ENCODE measurements around the gene ADAMTSL1. TPM values are rescaled to one million over a fixed set of nuclear protein-coding genes. Genes with fewer than 3 reads are reported as not detected.

ADAMTSL1 gene
- total and polyA plus RNA-seq, 2 donors from 2014 or later: 3.0 to 27.3 TPM

GRCh38 chr9:18783909-18784308 lies 310.0 kb downstream of the ADAMTSL1 start:
- Histone ChIP-seq H3K4me3 (ENCODE audit: low read length in 3 of 3) (no peak overlapping the region), H3K27ac (ENCODE audit: low read depth in 2 of 2, low read length in 2 of 2) (no peak overlapping the region), H3K9me3 (ENCODE audit: control insufficient read depth in 2 of 3, insufficient read depth in 1 of 3, low read length in 3 of 3) (no peaks in the 10 kb centered on the region), H3K27me3 (ENCODE audit: control insufficient read depth, insufficient read depth, low read length) (no peaks in the 10 kb centered on the region), H3K4me1 (ENCODE audit: control insufficient read depth in 2 of 3, insufficient read depth in 2 of 3, low read depth in 1 of 3, low read length in 3 of 3) (peaks cover 0 to 10% (median 8%) of the 10 kb centered on the region in 3 donors), H3K36me3 (ENCODE audit: control insufficient read depth in 2 of 3, insufficient read depth in 3 of 3, low read length in 3 of 3) (no peaks in the 10 kb centered on the region), H3K9ac (ENCODE audit: low read length in 3 of 3) (no peak overlapping the region)
- DNase-seq (no peak), FAIRE-seq (no peak)
- intact Hi-C loops (cut with DNase I): no loop called here
- TF ChIP-seq CTCF (IDR thresholded peaks at IDR 0.05; ENCODE audit: borderline replicate concordance, extremely low read depth, insufficient read depth): no peak

GRCh38 chr9:18785604-18786003 lies 311.7 kb downstream of the ADAMTSL1 start:
- Histone ChIP-seq H3K36me3 (ENCODE audit: control insufficient read depth in 2 of 3, insufficient read depth in 3 of 3, low read length in 3 of 3) (no peaks in the 10 kb centered on the region), H3K27ac (ENCODE audit: low read depth in 2 of 2, low read length in 2 of 2) (peak overlapping the region; percentile 48 to 81), H3K9me3 (ENCODE audit: control insufficient read depth in 2 of 3, insufficient read depth in 1 of 3, low read length in 3 of 3) (no peaks in the 10 kb centered on the region), H3K4me1 (ENCODE audit: control insufficient read depth in 2 of 3, insufficient read depth in 2 of 3, low read depth in 1 of 3, low read length in 3 of 3) (peaks cover 0 to 10% (median 5%) of the 10 kb centered on the region in 3 donors), H3K27me3 (ENCODE audit: control insufficient read depth, insufficient read depth, low read length) (no peaks in the 10 kb centered on the region), H3K4me3 (ENCODE audit: low read length in 3 of 3) (no peak overlapping the region), H3K9ac (ENCODE audit: low read length in 3 of 3) (no peak overlapping the region)
- TF ChIP-seq CTCF (IDR thresholded peaks at IDR 0.05; ENCODE audit: borderline replicate concordance, extremely low read depth, insufficient read depth): no peak
- intact Hi-C loops (cut with DNase I): no loop called here
- no peak for DNase-seq
- no peak for FAIRE-seq

GRCh38 chr9:18786196-18786595 lies 312.2 kb downstream of the ADAMTSL1 start:
- intact Hi-C loops (cut with DNase I): no loop called here
- H3K4me1 ChIP-seq (ENCODE audit: control insufficient read depth in 2 of 3, insufficient read depth in 2 of 3, low read depth in 1 of 3, low read length in 3 of 3): peaks cover 0 to 10% (median 5%) of the 10 kb centered on the region in 3 donors
- H3K4me3 ChIP-seq (ENCODE audit: low read length in 3 of 3): no peak overlapping the region
- no peak for TF ChIP-seq CTCF (IDR thresholded peaks at IDR 0.05; ENCODE audit: borderline replicate concordance, extremely low read depth, insufficient read depth)
- no peak for FAIRE-seq
- no peaks in the 10 kb centered on the region for H3K36me3 ChIP-seq (ENCODE audit: control insufficient read depth in 2 of 3, insufficient read depth in 3 of 3, low read length in 3 of 3)
- DNase-seq: no peak
- H3K9me3 ChIP-seq (ENCODE audit: control insufficient read depth in 2 of 3, insufficient read depth in 1 of 3, low read length in 3 of 3): no peaks in the 10 kb centered on the region
- H3K27ac ChIP-seq (ENCODE audit: low read depth in 2 of 2, low read length in 2 of 2): peak overlapping the region; percentile 48 to 81
- H3K9ac ChIP-seq (ENCODE audit: low read length in 3 of 3): no peak overlapping the region
- H3K27me3 ChIP-seq (ENCODE audit: control insufficient read depth, insufficient read depth, low read length): no peaks in the 10 kb centered on the region
